ENCODE results near the gene PSMB2. TPM values are rescaled to one million over a fixed set of nuclear protein-coding genes. Genes with fewer than 3 reads are reported as not detected.
A peak's percentile ranks its signal among the peaks of the same experiment; 100 is the strongest.

The PSMB2 gene
- total and polyA plus RNA-seq, 7 experiments from 2014 or later: 20.4 to 93.5 (median 26.2) TPM

DNA sequence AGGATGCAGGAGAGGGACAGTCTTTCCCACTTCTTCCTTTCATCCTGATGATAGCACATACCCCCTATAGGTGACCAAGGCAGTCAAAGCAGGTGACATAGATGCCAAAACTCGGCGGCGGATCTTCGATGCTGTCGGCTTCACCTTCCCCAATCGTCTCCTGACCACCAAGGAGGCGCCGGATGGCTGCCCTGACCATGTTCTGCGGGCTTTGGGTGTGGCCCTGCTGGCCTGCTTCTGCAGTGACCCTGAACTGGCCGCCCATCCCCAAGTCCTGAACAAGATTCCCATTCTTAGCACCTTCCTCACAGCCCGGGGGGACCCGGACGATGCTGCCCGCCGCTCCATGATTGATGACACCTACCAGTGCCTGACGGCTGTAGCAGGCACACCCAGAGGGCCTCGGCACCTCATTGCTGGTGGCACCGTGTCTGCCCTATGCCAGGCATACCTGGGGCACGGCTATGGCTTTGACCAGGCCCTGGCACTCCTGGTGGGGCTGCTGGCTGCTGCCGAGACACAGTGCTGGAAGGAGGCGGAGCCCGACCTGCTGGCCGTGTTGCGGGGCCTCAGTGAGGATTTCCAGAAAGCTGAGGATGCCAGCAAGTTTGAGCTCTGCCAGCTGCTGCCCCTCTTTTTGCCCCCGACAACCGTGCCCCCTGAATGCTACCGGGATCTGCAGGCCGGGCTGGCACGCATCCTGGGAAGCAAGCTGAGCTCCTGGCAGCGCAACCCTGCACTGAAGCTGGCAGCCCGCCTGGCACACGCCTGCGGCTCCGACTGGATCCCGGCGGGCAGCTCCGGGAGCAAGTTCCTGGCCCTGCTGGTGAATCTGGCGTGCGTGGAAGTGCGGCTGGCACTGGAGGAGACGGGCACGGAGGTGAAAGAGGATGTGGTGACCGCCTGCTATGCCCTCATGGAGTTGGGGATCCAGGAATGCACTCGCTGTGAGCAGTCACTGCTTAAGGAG lies 80.8 kb downstream of the PSMB2 start:
- intact Hi-C loops (cut with micrococcal nuclease): no loop called here
- H3K36me3 Mint-ChIP-seq: peaks cover 0 to 8% (median 0%) of the 10 kb centered on the region in 5 donors
- peak overlapping the region in 8 of 9 donors; percentile 18 to 88 (median 80) for H3K27ac Mint-ChIP-seq
- H3K36me3 ChIP-seq (ENCODE audit: control insufficient read depth in 2 of 3, insufficient read depth in 3 of 3, low read length in 3 of 3): peaks cover 0 to 26% (median 0%) of the 10 kb centered on the region in 3 experiments
- H3K4me3 Mint-ChIP-seq: peak overlapping the region in 1 of 10 donors; percentile 53
- H3K9me3 Mint-ChIP-seq: no peaks in the 10 kb centered on the region
- H3K9me3 ChIP-seq (ENCODE audit: control insufficient read depth in 2 of 3, low read length in 3 of 3): no peaks in the 10 kb centered on the region
- ATAC-seq (no peak), DNase-seq (no peak)
- no peak overlapping the region for H3K4me3 ChIP-seq (ENCODE audit: low read length)
- peaks cover 12 to 16% of the 10 kb centered on the region in 2 donors for H3K4me1 ChIP-seq (ENCODE audit: control insufficient read depth in 2 of 2, insufficient read depth in 2 of 2, low read length in 2 of 2)
- peaks cover 32 to 58% (median 48%) of the 10 kb centered on the region in 7 donors for H3K4me1 Mint-ChIP-seq
- POLR2A ChIA-PET: interaction anchor here (0.5 to 2.0 kb wide), 5 partner anchors 21 to 398 kb away, joined by 3 to 6 read pairs (median 4); partner anchors contain the start of gene CLSPN
- no peaks in the 10 kb centered on the region for H3K27me3 ChIP-seq (ENCODE audit: control insufficient read depth in 2 of 2, insufficient read depth in 2 of 2, low read length in 2 of 2)
- CTCF ChIA-PET: interaction anchor here (1.8 to 4.9 kb wide), 2 partner anchors 12 to 109 kb away, joined by 7 to 47 read pairs; partner anchors contain the start of gene TFAP2E
- H3K27me3 Mint-ChIP-seq: no peaks in the 10 kb centered on the region
- H3K27ac ChIP-seq (ENCODE audit: low read depth, low read length): peak overlapping the region; percentile 77

DNA sequence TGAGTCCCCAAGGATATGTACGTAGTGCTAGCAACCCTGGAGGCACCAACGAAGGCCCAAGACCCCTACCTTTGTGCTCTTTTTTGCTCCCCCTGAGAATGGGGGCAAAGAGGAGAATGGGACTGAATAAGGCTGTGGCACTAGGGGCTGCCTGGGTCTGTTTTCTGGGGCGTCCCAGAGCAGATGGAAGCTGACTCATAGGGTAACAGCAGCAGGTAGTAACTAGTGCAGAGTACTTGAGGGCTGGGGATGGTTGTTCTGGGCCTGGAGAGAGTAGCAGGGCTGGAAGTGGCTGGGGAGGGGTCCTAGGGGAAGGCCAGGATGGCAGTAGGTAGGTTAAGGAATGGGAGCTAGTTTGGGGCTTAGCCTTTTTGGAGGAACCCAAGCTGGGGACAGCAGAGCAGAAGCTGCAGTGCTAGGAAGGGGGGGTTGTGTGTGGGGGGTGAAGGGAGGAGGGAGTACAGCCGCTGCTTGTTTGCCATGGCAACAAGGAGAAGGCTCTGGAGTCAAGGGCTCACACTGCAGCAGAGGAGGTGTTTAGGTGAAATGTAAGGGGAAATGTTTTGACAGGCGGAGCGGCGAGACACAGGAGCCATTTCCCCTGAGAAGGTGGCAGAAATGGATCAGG lies 81.9 kb downstream of the PSMB2 start:
- POLR2A ChIA-PET: interaction anchor here (1.7 kb wide), 1 partner anchor 211 kb away, joined by 5 read pairs; the partner anchor contains the start of gene CLSPN

DNA sequence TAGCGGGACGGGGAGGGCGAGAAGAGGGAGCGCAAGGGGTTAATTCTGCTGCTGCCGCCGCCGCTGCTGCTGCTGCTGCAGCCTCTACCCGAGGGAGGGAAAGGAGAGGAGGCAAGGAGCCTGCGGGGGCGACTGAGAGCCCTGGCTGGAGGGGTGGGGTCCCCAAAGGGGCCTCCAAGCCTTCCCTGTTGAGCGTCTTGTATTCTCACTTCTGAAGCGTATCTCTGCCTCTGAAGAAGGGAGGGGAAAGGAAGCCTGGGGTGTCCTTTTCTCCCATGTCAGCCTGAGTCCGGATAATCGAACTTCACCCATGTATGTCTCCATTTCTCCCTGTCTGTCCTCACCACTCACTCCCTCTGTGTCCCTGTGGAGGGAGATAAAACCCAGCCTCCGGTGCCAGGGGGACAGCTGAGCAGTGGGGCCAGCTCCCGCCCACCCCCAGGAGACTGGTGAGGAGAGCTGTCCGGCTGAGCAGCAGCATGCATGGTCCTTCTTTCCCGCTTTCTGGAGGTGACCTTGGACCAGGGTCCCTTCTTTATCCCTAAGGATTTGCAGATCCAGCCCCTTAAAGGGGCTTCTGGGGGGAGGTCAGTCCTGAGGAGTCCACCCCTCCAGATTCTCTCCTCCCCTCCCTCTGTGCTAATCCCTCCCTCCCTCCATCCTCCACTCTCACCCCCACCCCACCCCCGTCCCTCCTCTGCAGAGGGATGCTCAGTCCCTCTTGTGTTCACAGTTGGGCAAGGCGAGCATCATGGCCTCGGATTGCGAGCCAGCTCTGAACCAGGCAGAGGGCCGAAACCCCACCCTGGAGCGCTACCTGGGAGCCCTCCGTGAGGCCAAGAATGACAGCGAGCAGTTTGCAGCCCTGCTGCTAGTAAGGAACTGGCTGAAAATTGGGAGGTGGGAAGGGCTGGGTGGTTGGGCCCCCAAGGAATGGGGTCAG lies 82.7 kb downstream of the PSMB2 start:
- peak overlapping the region; percentile 90 to 99 (median 96) for H3K4me3 Mint-ChIP-seq
- Histone ChIP-seq H3K27ac (ENCODE audit: low read depth, low read length) (peak overlapping the region; percentile 77), H3K9me3 (ENCODE audit: control insufficient read depth in 2 of 3, low read length in 3 of 3) (no peaks in the 10 kb centered on the region), H3K4me3 (ENCODE audit: low read length) (peak overlapping the region; percentile 87), H3K4me1 (ENCODE audit: control insufficient read depth in 2 of 2, insufficient read depth in 2 of 2, low read length in 2 of 2) (peaks cover 16 to 19% of the 10 kb centered on the region in 2 donors), H3K27me3 (ENCODE audit: control insufficient read depth in 2 of 2, insufficient read depth in 2 of 2, low read length in 2 of 2) (no peaks in the 10 kb centered on the region), H3K36me3 (ENCODE audit: control insufficient read depth in 2 of 3, insufficient read depth in 3 of 3, low read length in 3 of 3) (peaks cover 0 to 17% (median 0%) of the 10 kb centered on the region in 3 experiments)
- H3K4me1 Mint-ChIP-seq: peaks cover 39 to 62% (median 54%) of the 10 kb centered on the region in 7 donors
- ATAC-seq (no peak), DNase-seq (peak in 3 of 9 donors; percentile 21 to 28 (median 27))
- CTCF ChIA-PET: interaction anchor here (1.3 to 4.9 kb wide), 2 partner anchors 10 to 107 kb away, joined by 4 to 47 read pairs; no protein-coding TSS in a partner anchor
- H3K27me3 Mint-ChIP-seq: no peaks in the 10 kb centered on the region
- intact Hi-C loops (cut with micrococcal nuclease): loop anchor here in 1 of 2 donors (5.0 kb wide), 1 partner anchor 529 kb away; the partner anchor contains the start of gene ADPRS
- H3K27ac Mint-ChIP-seq: peak overlapping the region; percentile 89 to 98 (median 93)
- peaks cover 0 to 8% (median 0%) of the 10 kb centered on the region in 5 donors for H3K36me3 Mint-ChIP-seq
- POLR2A ChIA-PET: interaction anchor here (0.9 to 2.9 kb wide), 4 partner anchors 23 to 211 kb away, joined by 3 to 21 read pairs (median 4); partner anchors contain the start of gene CLSPN
- no peaks in the 10 kb centered on the region for H3K9me3 Mint-ChIP-seq

More for the DNA sequence above, 81.9 kb downstream of the PSMB2 start:
- H3K27me3 ChIP-seq (ENCODE audit: control insufficient read depth in 2 of 2, insufficient read depth in 2 of 2, low read length in 2 of 2): no peaks in the 10 kb centered on the region
- DNase-seq (peak in 3 of 9 donors; percentile 39 to 62 (median 48)), ATAC-seq (no peak)
- intact Hi-C loops (cut with micrococcal nuclease): loop anchor here in 1 of 2 donors (5.0 kb wide), 1 partner anchor 528 kb away; the partner anchor contains the start of gene ADPRS
- peaks cover 16 to 19% of the 10 kb centered on the region in 2 donors for H3K4me1 ChIP-seq (ENCODE audit: control insufficient read depth in 2 of 2, insufficient read depth in 2 of 2, low read length in 2 of 2)
- Mint-ChIP-seq H3K9me3 (no peaks in the 10 kb centered on the region), H3K36me3 (peaks cover 0 to 6% (median 0%) of the 10 kb centered on the region in 5 donors), H3K4me3 (peak overlapping the region in 9 of 10 donors; percentile 15 to 99 (median 80)), H3K27ac (peak overlapping the region; percentile 18 to 88 (median 78)), H3K27me3 (no peaks in the 10 kb centered on the region), H3K4me1 (peaks cover 38 to 62% (median 54%) of the 10 kb centered on the region in 7 donors)
- CTCF ChIA-PET: interaction anchor here (0.6 to 4.9 kb wide), 3 partner anchors 9 to 189 kb away, joined by 4 to 47 read pairs (median 4); no protein-coding TSS in a partner anchor
- peak overlapping the region; percentile 77 for H3K27ac ChIP-seq (ENCODE audit: low read depth, low read length)
- H3K4me3 ChIP-seq (ENCODE audit: low read length): no peak overlapping the region
- no peaks in the 10 kb centered on the region for H3K9me3 ChIP-seq (ENCODE audit: control insufficient read depth in 2 of 3, low read length in 3 of 3)
- peaks cover 0 to 21% (median 0%) of the 10 kb centered on the region in 3 experiments for H3K36me3 ChIP-seq (ENCODE audit: control insufficient read depth in 2 of 3, insufficient read depth in 3 of 3, low read length in 3 of 3)

GRCh38 chr1:35557611-35558373 lies 83.5 kb downstream of the PSMB2 start, which contains the start of gene NCDN:
NCDN (plus strand) TSS chr1:35557799; CDS start chr1:35558191, 392 bp downstream.
- H3K4me1 ChIP-seq (ENCODE audit: control insufficient read depth in 2 of 2, insufficient read depth in 2 of 2, low read length in 2 of 2): peaks cover 16 to 19% of the 10 kb centered on the region in 2 donors
- H3K9me3 ChIP-seq (ENCODE audit: control insufficient read depth in 2 of 3, low read length in 3 of 3): no peaks in the 10 kb centered on the region
- H3K4me1 Mint-ChIP-seq: peaks cover 40 to 68% (median 53%) of the 10 kb centered on the region in 7 donors
- no peaks in the 10 kb centered on the region for H3K9me3 Mint-ChIP-seq
- peak within 1 kb of the TSS; percentile 90 to 99 (median 96) for H3K4me3 Mint-ChIP-seq
- ChIA-PET POLR2A (interaction anchor here (0.6 to 3.0 kb wide), 16 partner anchors 8 to 365 kb away, joined by 3 to 21 read pairs (median 4); partner anchors contain the start of genes AGO1, CLSPN and SFPQ), CTCF (interaction anchor here (1.3 to 4.9 kb wide), 6 partner anchors 11 to 158 kb away, joined by 4 to 47 read pairs (median 5); no protein-coding TSS in a partner anchor)
- DNase-seq (peak; percentile 86 to 96 (median 94)), ATAC-seq (peak; percentile 96)
- H3K27me3 Mint-ChIP-seq: no peaks in the 10 kb centered on the region
- H3K27me3 ChIP-seq (ENCODE audit: control insufficient read depth in 2 of 2, insufficient read depth in 2 of 2, low read length in 2 of 2): no peaks in the 10 kb centered on the region
- intact Hi-C loops (cut with micrococcal nuclease): loop anchor here (1.0 to 5.0 kb wide), 14 partner anchors 18 to 699 kb away; partner anchors contain the start of genes PSMB2 (in 2 of the 2), SFPQ (in 2 of the 2), ADPRS (in 1 of the 2) and AGO3 (in 1 of the 2)
- H3K36me3 Mint-ChIP-seq: peaks cover 0 to 10% (median 4%) of the 10 kb centered on the region in 5 donors
- H3K36me3 ChIP-seq (ENCODE audit: control insufficient read depth in 2 of 3, insufficient read depth in 3 of 3, low read length in 3 of 3): peaks cover 0 to 21% (median 0%) of the 10 kb centered on the region in 3 experiments
- peak within 1 kb of the TSS; percentile 77 for H3K27ac ChIP-seq (ENCODE audit: low read depth, low read length)
- H3K27ac Mint-ChIP-seq: peak within 1 kb of the TSS; percentile 89 to 98 (median 93)
- H3K4me3 ChIP-seq (ENCODE audit: low read length): peak within 1 kb of the TSS; percentile 87
